Mammary epithelial cell (primary cell): ENCODE data around the gene LIMS2.
A peak's percentile ranks its signal among the peaks of the same experiment; 100 is the strongest.

Source experiments
- EZH2 ChIP-seq: IDR thresholded peaks from 2 replicates; pipeline ENCODE4 v1.6.1; 2012; ENCODE audit warnings: low read length, inconsistent platforms, borderline replicate concordance
- TF ChIP-seq, protein P1 (sequence below), 2 donors: IDR thresholded peaks in 1 of 2; conservative IDR thresholded peaks in 1 of 2; 2 replicates each; pipeline ENCODE4 v1.5.1; 2011 to 2012; ENCODE audit warnings: inconsistent platforms in 2 of 2, low read length in 2 of 2, mild to moderate bottlenecking in 2 of 2, control low read depth in 1 of 2, low read depth in 1 of 2; ENCODE audit not compliant: insufficient read depth in 1 of 2; ENCODE audit errors: extremely low read depth in 1 of 2

DNA sequence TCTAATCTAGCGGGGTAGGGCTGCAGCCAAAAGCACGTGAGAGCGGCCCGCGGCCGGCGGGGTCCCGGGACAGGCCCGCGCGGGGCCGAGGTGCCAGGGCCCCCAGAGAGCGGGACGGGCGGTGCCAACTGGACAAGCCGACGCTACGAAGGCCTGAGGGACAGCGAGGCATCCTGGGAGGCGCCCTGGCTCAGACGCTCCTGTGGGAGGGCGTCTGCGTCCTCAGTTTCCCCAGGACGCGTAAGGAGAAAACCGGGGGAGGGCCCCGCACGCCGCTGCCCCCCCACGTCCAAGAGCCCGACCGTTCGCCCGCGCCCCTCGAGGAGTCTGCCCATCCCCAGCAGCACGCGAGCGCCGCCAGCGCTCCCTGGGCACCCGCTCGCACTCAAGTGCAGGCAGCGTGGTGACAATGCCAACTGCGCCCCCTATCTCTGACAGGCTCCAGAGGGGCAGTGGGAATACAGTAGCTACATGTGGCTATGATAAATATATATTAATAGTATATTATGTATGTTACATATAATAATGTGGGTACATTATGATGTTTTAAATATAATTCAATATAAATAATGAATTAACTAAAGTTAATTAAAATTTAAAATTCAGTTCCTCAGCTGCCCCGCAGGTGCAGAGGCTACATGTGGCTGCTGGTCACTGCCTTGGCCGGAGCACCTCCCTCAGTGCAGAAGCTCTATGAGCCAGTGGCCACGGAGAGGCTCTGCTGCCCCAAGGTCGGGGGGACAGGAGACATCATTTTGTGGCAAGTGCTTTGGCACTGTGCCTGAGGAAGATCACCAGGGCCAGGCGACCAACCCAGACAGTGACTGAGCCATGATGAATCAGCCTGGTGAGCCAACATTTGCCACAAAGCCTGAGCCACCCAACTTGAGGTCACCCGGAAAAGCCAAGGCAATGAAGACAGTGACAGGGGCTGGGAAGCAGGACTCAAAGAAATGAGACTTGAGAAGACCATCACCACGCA lies 20.5 kb upstream of the LIMS2 start:
- TF ChIP-seq, protein P1, sequence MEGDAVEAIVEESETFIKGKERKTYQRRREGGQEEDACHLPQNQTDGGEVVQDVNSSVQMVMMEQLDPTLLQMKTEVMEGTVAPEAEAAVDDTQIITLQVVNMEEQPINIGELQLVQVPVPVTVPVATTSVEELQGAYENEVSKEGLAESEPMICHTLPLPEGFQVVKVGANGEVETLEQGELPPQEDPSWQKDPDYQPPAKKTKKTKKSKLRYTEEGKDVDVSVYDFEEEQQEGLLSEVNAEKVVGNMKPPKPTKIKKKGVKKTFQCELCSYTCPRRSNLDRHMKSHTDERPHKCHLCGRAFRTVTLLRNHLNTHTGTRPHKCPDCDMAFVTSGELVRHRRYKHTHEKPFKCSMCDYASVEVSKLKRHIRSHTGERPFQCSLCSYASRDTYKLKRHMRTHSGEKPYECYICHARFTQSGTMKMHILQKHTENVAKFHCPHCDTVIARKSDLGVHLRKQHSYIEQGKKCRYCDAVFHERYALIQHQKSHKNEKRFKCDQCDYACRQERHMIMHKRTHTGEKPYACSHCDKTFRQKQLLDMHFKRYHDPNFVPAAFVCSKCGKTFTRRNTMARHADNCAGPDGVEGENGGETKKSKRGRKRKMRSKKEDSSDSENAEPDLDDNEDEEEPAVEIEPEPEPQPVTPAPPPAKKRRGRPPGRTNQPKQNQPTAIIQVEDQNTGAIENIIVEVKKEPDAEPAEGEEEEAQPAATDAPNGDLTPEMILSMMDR (conservative IDR thresholded peaks at IDR 0.05 in 1 of 2, IDR thresholded peaks at IDR 0.05 in 1 of 2; ENCODE audit: extremely low read depth in 1 of 2, insufficient read depth in 1 of 2, low read depth in 1 of 2, low read length in 2 of 2) = peak in 1 of 2 donors; percentile 27
- no peak for TF ChIP-seq EZH2
